ENCODE data around the gene LDHAL6A. TPM values are rescaled to one million over a fixed set of nuclear protein-coding genes. Genes with fewer than 3 reads are reported as not detected.

LDHAL6A gene
- total RNA-seq, 2 experiments from 2014 or later: not detected

Other genes starting within 250 kb of the LDHAL6A start
- gene SAA4, start 219.1 kb upstream of the LDHAL6A start, total RNA-seq: not detected
- gene SAA2, start 207.2 kb upstream of the LDHAL6A start, total RNA-seq: under 1 TPM in 1 of 2 experiments, not detected in 1; 0.25 TPM
- not detected for gene SAA1, start 189.6 kb upstream of the LDHAL6A start, total RNA-seq
- 1 to 10 TPM; 8.8 to 9.3 TPM for gene HPS5, start 133.7 kb upstream of the LDHAL6A start, total RNA-seq
- 10 to 100 TPM; 15.1 to 17.7 TPM for gene GTF2H1, start 133.3 kb upstream of the LDHAL6A start, total RNA-seq
- 100 to 1,000 TPM; 317 to 324 TPM for gene LDHA, start 61.3 kb upstream of the LDHAL6A start, total RNA-seq
- not detected for gene LDHC, start 43.5 kb upstream of the LDHAL6A start, total RNA-seq
- 10 to 100 TPM; 23.5 to 30.1 TPM for gene TSG101, start 71.1 kb downstream of the LDHAL6A start, total RNA-seq
- 1 to 10 TPM; 1.5 to 2.9 TPM for gene UEVLD, start 132.9 kb downstream of the LDHAL6A start, total RNA-seq
- under 1 TPM in 1 of 2 experiments, not detected in 1; 0.56 TPM for gene MISFA, start 143.9 kb downstream of the LDHAL6A start, total RNA-seq
- 10 to 100 TPM; 58.7 to 66.0 TPM for gene SPTY2D1, start 178.5 kb downstream of the LDHAL6A start, total RNA-seq
- gene TMEM86A, start 242.9 kb downstream of the LDHAL6A start, total RNA-seq: 1 to 10 TPM; 8.0 to 8.5 TPM